ENCODE results near the gene IFNB1.

DNA sequence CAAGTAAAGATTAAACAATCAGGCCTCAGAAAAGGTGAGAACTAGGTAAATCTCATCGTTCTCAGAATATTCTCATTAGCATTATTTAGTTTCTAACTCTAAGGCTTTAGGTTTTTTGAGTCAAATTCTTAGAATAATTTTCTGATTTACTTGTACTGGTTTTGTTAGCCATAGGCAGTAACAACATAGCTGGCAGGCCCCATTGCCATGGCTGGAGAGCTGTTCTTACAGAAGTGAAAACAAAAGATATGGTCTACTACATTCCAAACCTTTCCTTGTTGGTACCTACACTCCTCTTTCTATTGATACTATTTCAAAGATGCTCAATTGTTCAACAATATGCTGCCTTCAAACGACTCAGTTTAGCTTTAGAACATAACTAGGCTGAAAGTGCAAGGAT, 36.6 kb upstream of the IFNB1 start:
- TF ChIP-seq POLR2A (IDR thresholded peaks at IDR 0.05; ENCODE audit: low read depth, low read length) (no peak), SPI1 (IDR thresholded peaks at IDR 0.05; ENCODE audit: low read depth, low read length) (no peak), TAF1 (IDR thresholded peaks at IDR 0.05; ENCODE audit: low read depth, low read length) (no peak), POLR2AphosphoS5 (IDR thresholded peaks at IDR 0.05; ENCODE audit: low read depth, low read length) (no peak)

Data from GM12891 (cell line).